Hematopoietic multipotent progenitor cell treated with erythropoietin and hydrocortisone succinate and interleukin-3 and kit ligand, for 8 days (in vitro differentiated cells): ENCODE data around the gene SLC35F2.
"Not testable (repeated sequence)": the region's sequence is repeated elsewhere in the genome, so short reads cannot be mapped to it uniquely, and the experiment has no call there.

Experiments used
- DNase-seq: peaks from one replicate; pipeline ENCODE4 v3.0.0-alpha.2; 2015

The SLC35F2 gene, protein sequence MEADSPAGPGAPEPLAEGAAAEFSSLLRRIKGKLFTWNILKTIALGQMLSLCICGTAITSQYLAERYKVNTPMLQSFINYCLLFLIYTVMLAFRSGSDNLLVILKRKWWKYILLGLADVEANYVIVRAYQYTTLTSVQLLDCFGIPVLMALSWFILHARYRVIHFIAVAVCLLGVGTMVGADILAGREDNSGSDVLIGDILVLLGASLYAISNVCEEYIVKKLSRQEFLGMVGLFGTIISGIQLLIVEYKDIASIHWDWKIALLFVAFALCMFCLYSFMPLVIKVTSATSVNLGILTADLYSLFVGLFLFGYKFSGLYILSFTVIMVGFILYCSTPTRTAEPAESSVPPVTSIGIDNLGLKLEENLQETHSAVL

DNA sequence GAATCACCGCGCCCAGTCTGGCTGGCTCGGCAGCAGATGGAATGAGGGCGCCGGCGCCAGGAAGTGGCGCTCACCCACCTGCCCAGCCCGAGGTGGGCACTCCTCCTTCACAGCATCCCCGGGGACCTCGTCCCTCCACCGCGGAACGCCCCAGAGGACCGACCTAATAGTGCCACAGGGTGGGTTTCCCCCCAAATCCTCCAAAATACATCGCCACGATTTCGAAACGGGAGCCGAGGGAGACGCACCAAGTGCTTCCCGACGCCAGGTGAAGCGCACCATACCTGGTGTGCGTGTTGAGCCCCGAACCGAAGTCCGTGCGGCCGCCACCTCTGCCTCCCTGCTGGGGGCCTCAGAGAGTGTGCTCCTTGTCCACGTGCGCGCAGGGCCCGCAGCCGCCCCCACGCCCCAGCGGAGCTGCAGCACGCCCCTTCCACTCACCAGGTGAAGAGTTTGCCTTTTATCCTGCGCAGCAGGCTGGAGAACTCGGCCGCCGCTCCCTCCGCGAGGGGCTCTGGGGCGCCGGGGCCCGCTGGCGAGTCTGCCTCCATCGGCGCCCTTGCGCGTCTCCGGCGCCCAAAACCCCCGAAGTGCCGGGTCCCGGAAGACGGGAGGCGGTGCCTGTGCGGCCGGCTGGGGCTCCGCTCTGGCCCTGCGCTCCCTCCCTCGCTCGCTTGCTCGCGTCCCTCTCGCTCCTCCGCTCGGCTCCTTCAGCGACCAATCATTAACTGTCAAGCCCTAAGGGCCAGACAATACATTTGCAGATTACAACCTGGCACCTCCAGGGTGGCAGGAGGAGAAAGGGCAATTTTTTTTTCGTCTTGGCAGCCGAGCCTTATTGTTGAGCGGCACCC is at the start of gene SLC35F2:
Gene SLC35F2, minus strand, starts transcription at position 571 of the 854 bp plus-strand sequence. Its CDS starts 20 bp downstream, at position 551.
- peak; percentile 79 for DNase-seq

DNA sequence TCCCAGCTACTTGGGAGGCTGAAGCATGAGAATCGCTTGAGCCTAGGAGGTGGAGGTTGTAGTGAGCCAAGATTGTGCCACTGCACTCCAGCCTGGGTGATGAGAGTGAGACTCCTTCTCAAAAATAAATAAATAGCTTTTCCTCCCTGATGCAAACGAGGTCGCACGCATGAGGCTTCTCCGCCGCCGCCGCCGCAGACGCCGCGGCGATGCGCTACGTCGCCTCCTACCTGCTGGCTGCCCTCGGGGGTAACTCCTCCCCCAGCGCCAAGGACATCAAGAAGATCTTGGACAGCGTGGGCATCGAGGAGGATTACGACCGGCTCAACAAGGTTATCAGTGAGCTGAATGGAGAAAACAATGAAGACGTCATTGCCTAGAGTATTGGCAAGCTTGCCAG is 49.6 kb upstream of the SLC35F2 start:
- no peak for DNase-seq

DNA sequence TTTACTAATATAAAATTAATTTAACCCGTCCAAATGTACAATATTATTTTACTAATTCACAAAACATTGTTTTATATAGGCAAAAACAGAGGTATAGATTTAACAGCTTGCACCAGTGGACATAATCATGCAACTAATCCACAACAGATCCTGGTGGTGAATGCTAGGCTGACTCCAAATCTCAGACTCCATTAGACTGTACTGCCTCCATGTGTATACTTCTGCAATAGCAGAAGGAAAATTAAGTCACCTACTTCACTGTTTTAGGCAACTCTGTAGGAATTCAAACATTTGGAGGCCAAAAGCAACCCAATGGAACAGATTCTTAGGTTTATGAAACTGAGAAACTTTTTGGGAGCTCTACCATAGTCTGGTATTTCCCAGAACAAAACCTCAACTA is 39.7 kb upstream of the SLC35F2 start:
- peak; percentile 17 for DNase-seq

DNA sequence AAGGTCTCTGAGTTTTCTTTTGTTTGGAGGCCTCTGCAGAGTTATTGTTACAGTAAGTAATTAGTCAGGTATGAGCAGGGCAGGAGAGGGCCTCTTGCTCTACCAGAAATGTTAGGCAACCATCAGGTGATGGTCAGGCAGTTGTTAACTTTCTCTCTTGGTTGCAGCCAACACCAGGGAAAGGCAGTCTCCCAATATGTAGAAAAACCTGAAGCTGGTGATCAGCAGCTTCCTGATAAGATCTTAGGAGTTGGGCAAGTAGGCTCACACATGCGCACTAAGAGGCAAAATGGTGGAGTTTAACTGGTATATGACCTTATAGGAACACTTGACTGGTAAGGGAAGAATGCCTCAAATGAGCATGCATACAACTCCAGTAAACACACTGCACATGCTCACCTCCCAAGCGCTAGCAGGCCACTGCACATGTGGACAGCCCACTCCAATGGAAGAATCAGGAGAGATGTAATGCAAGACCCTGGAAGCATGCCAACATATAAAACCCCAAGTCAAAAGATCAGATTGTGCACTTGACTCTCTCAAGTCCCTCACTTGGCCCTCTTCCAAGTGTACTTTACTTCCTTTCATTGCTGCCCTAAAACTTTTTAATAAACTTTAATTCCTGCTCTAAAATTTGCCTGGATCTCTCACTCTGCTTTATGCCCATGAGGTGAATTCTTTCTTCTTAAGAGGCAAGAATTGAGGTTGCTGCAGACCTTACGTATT is 23.7 kb upstream of the SLC35F2 start:
- peak; percentile 13 for DNase-seq

DNA sequence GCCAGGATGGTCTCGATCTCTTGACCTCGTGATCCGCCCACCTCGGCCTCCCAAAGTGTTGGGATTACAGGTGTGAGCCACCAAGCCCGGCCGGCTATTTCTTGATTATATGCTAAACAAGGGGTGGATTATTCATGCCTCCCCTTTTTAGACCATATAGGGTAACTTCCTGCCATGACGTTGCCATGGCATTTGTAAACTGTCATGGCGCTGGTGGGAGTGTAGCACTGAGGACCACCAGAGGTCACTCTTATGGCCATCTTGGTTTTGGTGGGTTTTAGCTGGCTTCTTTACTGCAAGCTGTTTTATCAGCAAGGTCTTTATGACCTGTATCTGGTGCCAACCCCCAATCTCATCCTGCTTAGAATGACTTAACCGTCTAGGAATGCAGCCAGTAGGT is 22.9 kb upstream of the SLC35F2 start:
- not testable (repeated sequence) for DNase-seq

DNA sequence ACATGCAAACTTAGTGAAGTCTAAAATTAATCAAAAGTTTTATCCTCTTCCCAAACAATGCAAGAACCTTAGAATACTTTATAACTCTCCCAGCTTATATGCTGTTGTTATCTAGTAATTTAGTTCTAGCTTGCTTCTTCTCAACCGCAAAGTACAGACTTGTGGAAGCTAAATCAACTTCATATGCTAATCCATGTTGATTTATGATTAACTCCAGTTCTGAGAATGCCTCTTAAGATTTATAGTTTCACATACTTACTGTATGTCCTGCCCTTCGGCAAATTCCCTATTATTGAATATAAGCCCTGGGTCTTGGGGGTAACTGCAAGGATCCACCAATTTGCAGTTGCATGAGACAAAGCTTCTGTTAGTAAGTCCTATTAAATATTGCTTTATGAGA is 17.6 kb upstream of the SLC35F2 start:
- DNase-seq, result no peak

DNA sequence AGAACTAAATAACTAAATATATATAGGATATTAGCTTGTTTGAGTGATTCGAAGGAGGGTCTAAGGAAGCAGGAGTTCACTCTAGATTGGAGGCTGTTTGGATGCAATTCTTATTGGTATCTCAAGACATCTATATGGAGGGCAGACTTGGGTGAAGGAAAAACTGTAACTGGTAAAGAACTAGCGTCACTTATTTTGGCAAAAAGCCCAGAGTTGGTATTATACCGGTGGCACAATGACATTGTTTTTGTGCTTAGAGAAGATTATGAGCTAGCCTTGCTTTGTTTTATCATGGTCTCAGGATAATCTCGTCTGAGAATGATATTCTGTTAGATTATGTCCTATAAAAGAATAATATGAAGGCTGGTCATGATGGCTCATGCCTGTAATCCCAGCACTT is 6.0 kb upstream of the SLC35F2 start:
- peak; percentile 32 for DNase-seq

DNA sequence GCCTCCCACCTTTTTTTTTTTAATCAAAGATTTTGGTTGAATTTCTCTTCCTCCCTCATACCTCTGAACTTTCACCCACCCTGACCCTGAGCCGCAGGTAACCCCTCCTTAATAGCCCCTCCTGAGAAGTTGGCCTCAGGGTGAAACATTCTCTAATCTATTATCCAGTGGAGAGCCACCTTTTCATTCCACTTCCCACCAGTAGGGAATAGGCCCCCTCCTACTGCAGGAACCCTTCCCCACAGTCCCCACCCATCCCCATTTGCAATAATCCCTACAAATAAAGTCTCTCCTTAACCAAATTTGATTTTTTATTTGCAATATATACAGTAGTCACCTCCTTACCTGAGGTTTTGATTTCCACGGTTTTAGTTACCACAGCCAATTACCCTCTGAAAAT is 2.1 kb upstream of the SLC35F2 start:
- no peak for DNase-seq

DNA sequence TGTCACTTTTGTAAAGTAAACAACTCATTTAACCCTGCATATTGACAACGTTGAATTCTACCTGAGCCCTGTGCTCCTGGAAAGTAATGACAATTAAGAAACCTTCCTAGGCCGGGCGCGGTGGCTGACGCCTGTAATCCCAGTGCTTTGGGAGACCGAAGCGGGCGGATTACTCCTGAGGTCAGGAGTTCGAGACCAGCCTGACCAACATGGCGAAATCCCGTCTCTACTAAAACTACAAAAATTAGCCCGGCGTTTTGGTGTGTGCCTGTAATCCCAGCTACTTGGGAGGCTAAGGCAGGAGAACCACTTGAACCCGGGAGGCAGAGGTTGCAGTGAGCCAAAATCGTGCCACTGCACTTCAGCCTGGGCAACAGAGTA is 1.6 kb upstream of the SLC35F2 start:
- DNase-seq, result not testable (repeated sequence)

DNA sequence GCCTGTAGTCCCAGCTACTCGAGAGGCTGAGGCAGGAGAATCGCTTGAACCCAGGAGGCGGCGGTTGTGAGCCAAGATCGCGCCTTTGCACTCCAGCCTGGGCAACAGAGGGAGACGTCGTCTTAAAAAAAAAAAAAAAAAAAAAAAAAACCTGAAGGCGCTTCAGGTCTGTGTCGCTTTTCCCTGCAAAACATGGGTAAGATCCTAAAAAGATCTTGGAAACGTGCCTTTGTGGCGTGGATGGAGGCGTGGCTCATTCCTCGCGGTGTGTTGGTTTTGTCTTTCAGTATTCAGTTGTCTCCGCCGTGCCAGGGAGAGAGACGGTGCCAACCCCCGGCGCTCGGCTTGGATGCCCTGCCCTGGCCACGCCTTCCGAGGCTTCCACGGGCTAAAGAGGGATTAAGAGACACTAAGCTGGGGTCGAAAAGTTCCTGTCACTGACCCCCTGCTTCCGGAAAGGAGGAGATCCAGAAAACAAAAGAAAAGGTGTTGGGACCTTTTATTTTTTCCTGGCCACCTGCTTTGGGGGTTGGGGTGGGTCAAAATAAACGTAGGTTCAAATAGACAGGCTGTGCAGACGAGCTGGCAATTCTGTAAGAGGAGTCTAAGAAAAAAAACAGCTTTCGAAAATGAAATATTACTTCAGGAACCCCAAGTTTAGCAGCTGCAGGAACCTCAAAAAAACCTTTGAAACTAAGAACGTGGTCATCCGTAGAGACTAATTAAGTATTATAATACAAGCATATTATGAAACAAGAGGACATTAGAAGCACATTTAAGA is 1.1 kb upstream of the SLC35F2 start:
- DNase-seq, result peak; percentile 37

DNA sequence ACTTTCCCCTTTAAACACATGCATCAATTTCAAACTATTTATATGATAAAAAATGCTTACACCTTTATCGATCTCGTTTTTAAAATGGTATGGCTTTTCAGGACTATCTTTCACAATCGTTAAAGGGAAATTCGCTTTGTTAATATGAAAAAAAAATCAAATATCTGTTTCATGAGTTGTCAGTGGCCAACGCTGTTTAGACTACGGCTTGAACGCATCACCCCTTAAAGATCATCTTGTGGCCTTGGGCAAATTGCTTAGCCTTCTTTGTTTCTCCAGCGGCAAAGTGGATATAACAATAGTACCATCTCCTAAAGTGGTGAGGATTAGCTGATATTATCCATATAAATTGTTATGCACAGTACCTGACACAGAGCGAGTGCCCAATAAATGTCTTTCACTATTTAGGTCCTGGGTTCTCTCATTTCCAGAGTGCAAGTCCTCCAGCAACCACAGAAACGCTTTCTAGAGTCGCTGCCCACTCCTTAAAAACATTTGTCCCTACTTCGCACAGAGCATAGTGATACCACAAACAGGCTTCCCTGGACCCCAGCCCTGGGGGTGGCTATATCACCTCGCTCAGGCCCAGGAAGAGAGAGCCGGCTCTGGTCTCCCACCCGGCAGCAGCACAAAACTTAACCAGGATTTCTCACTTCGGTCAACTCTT is 904 bp downstream of the SLC35F2 start:
- no peak for DNase-seq

DNA sequence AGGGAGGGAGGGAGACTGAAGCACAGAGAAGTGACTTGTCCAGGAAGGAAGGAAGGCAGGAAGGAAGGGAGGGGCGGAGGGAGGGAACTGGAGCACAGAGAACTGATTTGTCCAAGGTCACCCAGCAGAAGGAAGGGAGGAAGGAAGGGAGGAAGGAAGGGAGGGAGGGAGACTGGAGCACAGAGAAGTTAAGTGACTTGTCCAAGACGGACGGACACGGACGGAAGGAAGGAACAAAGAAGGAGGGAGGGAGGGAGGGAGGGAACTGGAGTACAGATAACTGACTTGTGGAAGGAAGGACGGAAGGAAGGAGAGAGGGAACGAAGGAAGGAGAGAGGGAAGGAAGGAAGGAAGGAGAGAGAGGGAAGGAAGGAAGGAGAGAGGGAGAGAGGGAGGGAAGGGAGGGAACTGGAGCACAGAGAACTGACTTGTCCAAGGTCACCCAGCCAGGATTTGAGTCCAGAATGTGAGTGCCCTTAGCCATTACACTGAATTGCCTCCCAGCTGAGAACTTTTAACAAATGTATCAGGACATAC is 1.5 kb downstream of the SLC35F2 start:
- DNase-seq, result no peak

DNA sequence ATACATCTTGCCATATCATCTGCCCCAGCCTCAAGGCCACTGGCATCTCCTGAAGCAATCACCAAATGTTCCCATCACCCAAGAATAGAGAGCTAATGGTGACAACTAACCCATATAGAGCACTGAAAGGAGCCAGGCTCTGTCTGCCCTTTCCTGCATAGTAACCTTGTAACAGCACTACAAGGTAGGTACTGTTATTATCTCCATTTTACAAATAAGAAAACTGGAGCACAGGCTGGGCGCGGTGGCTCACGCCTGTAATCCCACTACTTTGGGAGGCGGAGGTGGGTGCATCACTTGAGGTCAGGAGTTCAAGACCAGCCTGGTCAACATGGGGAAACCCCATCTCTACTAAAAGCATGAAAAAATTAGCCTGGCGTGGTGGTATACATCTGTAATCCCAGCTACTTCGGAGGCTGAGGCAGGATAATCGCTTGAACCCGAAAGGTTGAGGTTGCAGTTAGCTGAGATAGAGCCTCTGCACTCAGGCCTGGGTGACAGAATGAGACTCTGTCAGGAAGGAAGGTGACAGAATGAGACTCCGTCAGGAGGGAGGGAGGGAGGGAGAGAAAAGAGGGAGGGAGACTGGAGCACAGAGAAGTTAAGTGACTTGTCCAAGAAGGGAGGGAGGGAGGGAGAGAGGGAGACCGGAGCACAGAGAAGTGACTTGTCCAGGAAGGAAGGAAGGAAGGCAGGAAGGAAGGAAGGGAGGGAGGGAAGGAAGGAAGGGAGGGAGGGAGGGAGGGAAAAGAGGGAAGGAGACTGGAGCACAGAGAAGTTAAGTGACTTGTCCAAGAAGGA is 2.2 kb downstream of the SLC35F2 start:
- DNase-seq, result no peak

DNA sequence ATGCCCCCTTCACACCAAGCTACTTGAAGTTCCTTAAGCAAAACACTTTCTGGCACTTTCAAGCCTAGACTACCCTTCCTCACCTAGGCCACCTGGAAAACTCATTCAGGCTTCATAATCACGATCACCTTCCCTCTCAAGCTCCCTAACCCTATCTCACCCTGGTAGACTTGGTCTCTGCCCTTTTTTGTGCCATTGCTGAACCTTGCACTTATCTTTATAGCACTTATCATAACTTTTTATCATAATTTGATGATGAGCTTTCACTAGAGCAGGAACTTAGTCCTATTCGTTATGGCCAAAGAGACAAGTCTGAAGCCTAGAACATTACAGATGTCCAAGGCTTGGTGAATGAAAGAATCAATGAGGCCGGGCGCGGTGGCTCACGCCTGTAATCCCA is 5.5 kb downstream of the SLC35F2 start:
- no peak for DNase-seq

DNA sequence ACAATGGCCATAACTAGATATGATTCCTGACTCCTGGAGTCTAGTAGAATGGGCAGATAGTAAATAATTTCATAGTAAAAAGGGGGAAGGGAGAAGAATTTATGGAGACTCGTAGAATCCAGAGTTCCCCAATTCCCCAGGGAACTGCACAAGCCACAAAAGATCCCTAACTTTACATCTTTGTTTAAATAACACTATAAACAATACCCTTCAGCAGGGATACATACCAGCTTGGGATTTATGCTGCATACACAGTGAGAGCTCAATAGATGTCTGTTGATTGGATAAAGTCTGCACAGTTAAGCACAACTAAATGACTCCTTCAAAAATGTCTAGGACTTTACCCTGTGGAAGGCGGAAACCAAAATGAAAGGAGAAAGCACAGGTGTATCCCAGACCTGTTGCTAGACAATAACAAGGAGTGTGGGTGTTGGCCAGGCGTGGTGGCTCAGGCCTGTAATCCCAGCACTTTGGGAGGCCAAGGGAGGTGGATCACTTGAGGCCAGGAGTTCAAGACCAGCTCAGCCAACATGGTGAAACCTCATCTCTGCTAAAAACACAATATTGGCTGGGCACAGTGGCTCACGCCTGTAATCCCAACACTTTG is 6.8 kb downstream of the SLC35F2 start:
- DNase-seq, result no peak

DNA sequence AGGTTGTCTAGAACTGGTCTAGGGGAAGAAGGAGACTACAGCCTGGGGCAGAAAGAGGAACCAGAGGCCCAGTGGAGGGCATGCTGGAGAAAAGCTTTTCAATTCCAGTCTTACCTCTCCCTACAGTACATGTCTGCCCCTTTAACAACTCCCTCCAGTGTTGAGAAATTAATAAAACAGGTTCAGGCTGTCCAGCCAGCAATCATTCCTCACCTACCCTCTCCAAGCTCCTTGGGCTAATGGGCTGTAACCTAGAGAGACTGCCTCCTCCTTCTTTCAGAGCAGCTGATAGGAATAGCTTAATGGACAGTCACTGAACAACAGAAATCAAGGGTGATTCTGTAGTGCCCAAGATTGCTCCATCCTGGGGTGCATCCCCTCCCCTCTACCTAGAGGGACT is 8.8 kb downstream of the SLC35F2 start:
- no peak for DNase-seq

DNA sequence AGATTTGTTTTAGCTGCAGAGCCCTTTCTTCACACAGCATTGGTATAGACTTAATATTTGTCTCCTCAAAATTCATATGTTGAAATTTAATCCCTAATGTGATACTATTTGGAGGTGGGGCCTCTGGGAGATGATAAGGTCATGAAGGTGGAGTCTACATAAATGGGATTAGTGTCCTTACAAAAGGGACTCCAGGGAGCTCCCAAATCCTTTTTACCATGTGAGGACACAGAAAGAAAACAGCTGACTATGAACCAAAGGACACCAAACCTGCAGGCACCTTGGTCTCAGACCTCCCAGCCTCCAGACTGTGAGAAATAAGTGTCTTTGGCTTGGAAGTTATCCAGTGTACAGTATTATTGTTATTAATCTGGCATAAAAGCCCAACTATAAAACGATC is 10.2 kb downstream of the SLC35F2 start:
- DNase-seq, result no peak

DNA sequence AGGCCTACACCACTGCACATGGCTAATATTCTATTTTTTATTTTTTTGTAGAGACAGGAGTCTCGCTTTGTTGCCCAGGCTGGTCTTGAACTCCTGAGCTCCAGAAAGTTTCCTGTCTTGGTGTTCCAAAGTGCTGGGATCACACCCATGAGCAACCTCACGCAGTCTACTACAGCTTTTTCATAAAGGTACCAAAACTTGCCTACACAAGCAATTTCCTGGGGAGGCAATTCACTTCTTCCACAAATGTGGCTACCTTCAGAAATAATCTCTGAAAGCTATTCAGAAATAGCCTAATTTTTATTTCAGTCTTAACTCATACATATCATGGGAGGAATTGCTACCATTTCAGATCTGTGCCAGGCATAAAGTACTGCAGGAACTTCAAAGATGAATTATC is 11.4 kb downstream of the SLC35F2 start:
- no peak for DNase-seq

DNA sequence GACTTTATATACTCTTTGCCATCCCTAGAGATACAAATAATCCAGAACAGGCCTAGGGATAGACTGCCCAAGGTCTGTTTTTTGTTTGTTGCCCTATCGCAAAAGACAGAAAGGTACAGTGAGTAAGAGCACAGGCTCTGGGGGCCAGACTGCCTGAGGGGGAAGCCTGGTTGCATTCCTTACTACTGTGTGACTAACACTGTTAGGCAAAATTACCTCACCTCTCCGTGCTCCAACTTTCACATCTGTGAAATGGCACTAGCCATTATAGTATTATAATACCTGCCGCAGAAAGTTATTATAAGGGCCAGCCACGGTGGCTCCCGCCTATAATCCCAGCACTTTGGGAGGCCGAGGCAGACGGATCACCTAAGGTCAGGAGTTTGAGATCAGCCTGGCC is 14.5 kb downstream of the SLC35F2 start:
- DNase-seq, result no peak

DNA sequence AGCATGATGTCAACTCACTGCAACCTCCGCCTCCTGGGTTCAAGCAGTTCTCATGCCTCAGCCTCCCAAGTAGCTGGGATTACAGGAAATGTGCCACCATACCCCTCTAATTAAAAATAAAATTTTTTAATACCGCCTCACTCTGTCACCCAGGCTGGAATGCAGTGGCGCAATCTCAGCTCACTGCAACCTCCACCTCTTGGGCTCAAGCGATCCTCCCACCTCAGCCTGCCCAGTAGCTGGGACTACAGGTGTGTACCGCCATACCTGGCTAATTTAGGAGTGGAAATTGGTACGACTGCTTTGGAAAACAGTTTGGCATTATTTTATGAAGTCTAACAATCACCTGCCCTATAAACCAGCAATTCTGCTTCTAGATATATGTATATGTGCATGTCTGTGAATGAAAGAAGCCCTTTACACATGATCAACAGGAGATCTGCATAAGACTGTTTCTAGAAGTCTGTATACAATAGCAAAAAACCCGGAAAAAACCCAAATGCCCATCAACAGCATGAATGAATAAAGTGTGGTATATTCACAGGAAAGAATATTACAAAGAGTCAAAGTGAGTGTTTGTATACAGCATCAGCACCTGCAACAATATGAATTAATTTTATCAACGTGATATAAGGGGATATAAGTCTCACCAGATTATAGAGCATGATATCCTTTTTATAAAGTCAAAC is 16.0 kb downstream of the SLC35F2 start:
- no peak for DNase-seq
